H1 (cell line): ENCODE measurements around the gene PITPNC1. TPM values are rescaled to one million over a fixed set of nuclear protein-coding genes. Genes with fewer than 3 reads are reported as not detected.

Experiments
- CEBPB ChIP-seq: IDR thresholded peaks from 2 replicates; pipeline ENCODE4 v1.6.1; 2012; ENCODE audit warnings: low read depth, low read length
- CHD1 ChIP-seq: IDR thresholded peaks from 2 replicates; pipeline ENCODE4 v1.6.1; 2012; ENCODE audit warnings: low read depth, low read length, improper control_type of control experiment
- CHD7 ChIP-seq: fragments of 300-600 bp; sonication (generic); IDR thresholded peaks from 2 replicates; pipeline ENCODE4 v1.7.1; 2012; ENCODE audit warnings: low read length, moderate library complexity, mild to moderate bottlenecking, inconsistent platforms; ENCODE audit not compliant: insufficient replicate concordance
- EP300 ChIP-seq, 2 experiments: IDR thresholded peaks; 1 replicate in 1 of 2; 2 replicates in 1 of 2; pipeline ENCODE4 v1.6.1; 2011 to 2012; ENCODE audit warnings: low read depth in 2 of 2, low read length in 2 of 2, mild to moderate bottlenecking in 2 of 2, borderline replicate concordance in 1 of 2, inconsistent platforms in 1 of 2, moderate library complexity in 1 of 2
- FOSL1 ChIP-seq: IDR thresholded peaks from 2 replicates; pipeline ENCODE4 v1.6.1; 2011; ENCODE audit warnings: mild to moderate bottlenecking, low read depth, low read length, moderate library complexity; ENCODE audit not compliant: insufficient read depth
- RAD21 ChIP-seq, 2 experiments: IDR thresholded peaks in 1 of 2; conservative IDR thresholded peaks in 1 of 2; 2 replicates each; pipeline ENCODE4 v1.6.1; 2011; ENCODE audit warnings: low read depth in 2 of 2, low read length in 2 of 2, improper control_type of control experiment in 1 of 2, inconsistent platforms in 1 of 2, mild to moderate bottlenecking in 1 of 2, moderate library complexity in 1 of 2
- SIRT6 ChIP-seq: IDR thresholded peaks from one replicate; pipeline ENCODE4 v1.7.1; 2012; ENCODE audit warnings: low read length, inconsistent platforms
- polyA plus RNA-seq, 7 experiments: library from polyadenylated mRNA; depleted of rRNA in 3 of 7; stranded (reverse) in 5 of 7; unstranded in 2 of 7; fragments of >200 nt in 5 of 7; fragments of 200-250 nt in 2 of 7; gene quantifications; 1 replicate in 5 of 7; 2 replicates in 1 of 7; 4 replicates in 1 of 7; pipeline versions ENCODE4 v1.2.1 to v1.2.3, GENCODE V29; 2011 to 2013; ENCODE audit warnings: missing spikeins in 2 of 7, mixed read lengths in 2 of 7
- total RNA-seq: library from RNA; stranded (reverse); fragmentation: NEBNext Ultra II Directional; extraction: Animal tissue kit (Norgen Biotek cat#: 25700); gene quantifications from 2 replicates; pipeline ENCODE4 v1.2.1, GENCODE V29; 2021

PITPNC1 gene
- total and polyA plus RNA-seq, 2 of the 8 experiments (the other 6 are each of a cell fraction or from before 2014, with no cell fraction given), result 17.6 to 54.7 TPM

- TF ChIP-seq CHD7 (no peak), SIRT6 (no peak), FOSL1 (no peak), RAD21 (IDR thresholded peaks at IDR 0.05 in 1 of 2, conservative IDR thresholded peaks at IDR 0.05 in 1 of 2; ENCODE audit: low read depth in 2 of 2, low read length in 2 of 2) (no peak), EP300 (IDR thresholded peaks at IDR 0.05; ENCODE audit: borderline replicate concordance in 1 of 2, low read depth in 2 of 2, low read length in 2 of 2) (no peak), CEBPB (no peak), CHD1 (no peak)
Measured at GRCh38 chr17:67366193-67367157, 10.6 kb upstream of the PITPNC1 start, which contains the start of gene PSMD12 (continued).
